Activated CD4-positive, alpha-beta T cell treated with anti-CD3 and anti-CD28 coated beads for 1 hour (primary cell): ENCODE results near the gene LCN9.
A peak's percentile ranks its signal among the peaks of the same experiment; 100 is the strongest.

Experiments
- DNase-seq: peaks from one replicate; pipeline ENCODE4 v3.0.0-alpha.2; 2020

Gene LCN9

GRCh38 chr9:135701067-135701958, 38.2 kb downstream of the LCN9 start:
- DNase-seq: no peak

DNA sequence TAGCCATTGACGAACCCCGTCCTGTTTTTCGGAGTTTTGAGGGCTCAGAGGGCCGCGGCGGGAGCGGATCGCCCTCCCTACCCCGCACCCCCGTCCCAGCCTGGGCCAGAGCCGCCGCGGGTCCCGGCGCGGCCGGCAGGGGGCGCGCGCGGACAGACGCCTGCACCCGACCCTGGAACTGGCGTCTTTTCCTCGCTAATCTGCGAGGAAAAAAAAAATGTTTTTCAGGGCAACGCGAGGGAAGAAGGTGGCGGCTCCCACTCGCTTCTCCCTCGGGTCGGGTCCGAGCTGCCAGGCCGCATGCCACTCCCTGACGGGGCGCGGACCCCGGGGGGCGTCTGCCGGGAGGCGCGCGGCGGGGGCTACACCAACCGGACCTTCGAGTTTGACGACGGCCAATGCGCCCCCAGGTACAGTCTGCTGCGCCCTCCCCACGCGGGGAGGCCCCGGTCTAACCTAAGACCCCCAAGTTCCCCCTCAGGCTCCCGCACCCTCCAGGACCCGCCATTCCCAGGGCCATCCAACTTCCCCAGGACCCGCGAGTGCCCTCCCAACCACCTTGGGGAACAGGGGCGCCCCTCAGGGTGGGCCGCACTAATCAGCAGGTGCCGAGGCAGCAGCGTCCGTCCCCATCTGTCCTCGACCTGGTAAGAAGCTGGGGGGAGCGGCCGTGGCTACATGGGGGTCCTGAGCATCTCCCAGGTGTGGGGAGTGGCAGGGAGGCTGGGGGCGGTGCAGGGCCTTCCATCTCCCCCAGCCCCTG, 39.0 kb downstream of the LCN9 start, which contains the start of gene KCNT1:
TSS of gene KCNT1 (plus strand) at position 227 of the 763 bp plus-strand sequence. CDS start at position 301, 74 bp downstream.
- DNase-seq: peak; percentile 26

GRCh38 chr9:135703726-135704125, 40.6 kb downstream of the LCN9 start:
- DNase-seq: no peak

GRCh38 chr9:135704483-135704882, 41.4 kb downstream of the LCN9 start:
- DNase-seq: no peak

DNA sequence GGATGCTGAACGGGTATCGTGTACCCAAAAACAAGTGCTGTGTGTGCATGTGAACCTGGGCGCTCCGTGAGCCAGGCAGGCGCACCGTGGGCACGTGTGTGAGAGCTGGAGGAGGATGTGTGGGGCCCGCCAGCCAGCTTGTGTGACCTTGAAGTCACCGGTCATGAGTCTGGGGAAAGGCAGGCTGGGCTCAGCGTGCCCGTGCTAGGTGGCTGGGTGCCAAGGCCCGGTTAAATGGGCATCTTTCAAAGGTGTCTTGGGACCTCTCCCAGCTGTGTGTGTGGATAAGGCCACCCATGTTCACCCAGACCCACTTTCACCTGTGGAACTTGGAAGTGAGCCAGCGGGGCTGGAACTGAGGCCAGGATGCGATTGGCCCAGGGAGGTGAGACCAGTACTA, 42.3 kb downstream of the LCN9 start:
- DNase-seq: no peak

GRCh38 chr9:135706288-135706687, 43.2 kb downstream of the LCN9 start:
- DNase-seq: no peak

DNA sequence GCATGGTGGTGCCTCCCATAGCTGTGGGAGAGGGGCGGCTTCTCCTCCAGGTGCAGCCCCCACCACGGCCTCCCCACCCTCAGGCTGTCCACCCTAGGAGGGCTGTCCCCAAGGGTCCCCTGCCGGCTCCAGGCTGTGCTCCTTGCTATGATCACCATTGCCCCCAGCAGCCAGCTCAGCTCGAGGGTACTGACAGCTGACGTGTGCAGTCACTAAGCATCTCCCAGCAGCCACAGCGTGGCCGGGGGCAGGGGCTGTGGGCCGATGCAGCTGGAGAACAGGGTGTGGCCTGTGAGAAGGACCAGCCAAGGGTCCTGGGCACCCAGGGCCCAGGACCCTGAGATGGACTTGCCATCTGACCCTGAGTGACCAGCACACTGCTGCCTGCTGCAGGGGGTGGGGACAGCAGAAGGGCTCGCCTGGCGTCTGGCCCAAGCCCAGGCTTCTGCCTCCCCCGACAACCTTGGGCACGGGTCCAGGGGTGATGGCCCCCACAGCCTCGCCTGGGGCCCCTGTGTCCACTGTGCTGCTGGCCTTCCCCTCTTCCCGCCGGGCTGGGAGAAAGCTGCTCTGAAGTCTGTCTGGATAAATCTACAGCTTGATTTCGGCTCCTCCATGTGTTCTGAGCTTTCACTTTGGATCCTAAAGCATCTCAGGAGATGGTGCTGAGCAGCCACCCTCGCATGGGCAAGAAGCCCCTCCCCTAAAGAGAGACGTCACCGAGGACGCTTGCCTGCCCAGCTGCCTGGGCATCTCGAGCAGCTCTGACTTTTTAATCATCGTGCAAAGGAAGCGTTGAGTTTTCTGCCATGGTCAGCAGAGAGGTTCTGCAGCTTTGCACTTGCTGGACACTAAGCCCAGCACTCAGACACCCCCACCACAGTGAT, 44.4 kb downstream of the LCN9 start:
- DNase-seq: no peak

GRCh38 chr9:135708164-135708563, 45.1 kb downstream of the LCN9 start:
- no peak for DNase-seq

GRCh38 chr9:135711391-135711790, 48.3 kb downstream of the LCN9 start:
- DNase-seq: no peak

GRCh38 chr9:135711881-135712280, 48.8 kb downstream of the LCN9 start:
- DNase-seq: no peak

GRCh38 chr9:135712613-135713295, 49.6 kb downstream of the LCN9 start:
- no peak for DNase-seq

- no peak for DNase-seq
Measured at GRCh38 chr9:135714242-135715055, 51.3 kb downstream of the LCN9 start.

DNA sequence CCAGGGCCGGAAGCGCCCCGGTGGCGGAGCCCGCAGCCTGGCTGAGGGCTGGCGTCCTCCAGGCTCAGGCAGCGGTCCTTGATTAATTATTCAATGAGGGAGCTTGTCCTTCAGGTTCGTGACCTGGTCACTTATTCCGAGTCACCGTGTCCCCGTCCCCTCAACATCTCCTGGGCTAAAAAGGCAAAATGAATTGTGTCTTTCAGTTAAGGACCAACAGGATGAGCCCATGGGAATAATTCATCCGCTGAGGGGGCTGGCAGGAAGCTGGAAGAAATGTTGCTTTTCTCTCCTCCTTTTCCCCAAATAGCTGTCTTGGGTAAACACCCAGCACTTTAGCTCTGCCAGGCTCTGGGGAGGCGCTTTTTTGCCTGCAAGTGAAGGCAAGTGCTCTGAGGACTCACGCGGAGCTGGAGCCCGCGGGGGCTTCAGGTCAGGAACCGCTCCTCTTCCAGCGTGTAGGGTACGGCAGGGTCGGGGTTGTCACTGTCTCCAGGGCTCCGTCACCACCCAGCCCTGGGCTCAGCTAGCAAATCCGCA, 52.0 kb downstream of the LCN9 start:
- no peak for DNase-seq

DNA sequence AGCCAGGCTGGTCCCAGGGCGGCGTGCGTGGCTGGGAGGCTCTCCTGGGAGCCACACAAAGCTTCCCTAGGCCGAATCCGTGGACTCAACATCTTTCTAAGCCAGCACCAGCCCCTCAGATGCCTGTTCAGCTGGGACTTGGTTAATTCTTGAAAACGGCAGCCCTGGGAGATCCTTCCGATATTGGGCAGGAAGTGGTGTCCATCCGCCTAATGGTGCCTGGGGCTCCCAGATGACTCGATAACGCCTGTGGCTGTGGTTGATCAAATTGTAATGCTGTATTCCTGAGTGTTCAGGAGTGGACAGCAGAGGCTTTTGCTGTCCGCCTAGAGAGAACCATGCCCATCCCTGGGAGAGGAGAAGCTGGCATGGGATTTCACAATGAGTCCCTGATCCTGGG, 52.9 kb downstream of the LCN9 start:
- DNase-seq: no peak
